Femur (tissue), 1 donor: ENCODE measurements around the gene ARID1B.

Source experiments
- DNase-seq: peaks from one replicate; pipeline ENCODE4 v3.0.0-alpha.2; 2017

Gene ARID1B

DNA sequence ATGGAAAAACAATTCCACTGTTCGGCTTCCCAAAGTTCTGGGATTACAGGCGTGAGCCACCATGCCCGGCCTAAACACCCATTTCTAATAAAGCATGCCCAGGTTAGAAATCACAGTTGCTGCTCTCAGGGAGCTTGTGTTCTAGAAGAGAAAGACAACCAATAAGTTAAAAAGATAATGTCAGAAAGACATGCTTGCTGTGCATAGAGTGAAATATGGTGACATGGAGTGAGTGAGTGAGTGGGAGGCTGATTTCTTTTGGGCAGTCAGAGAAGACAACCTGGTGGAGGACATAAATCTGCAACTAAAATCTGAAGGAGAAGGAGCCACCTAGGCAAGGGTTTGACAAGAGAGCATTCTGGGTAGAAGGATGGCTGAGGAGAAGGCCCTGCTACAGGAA, 222.6 kb downstream of the ARID1B start:
- DNase-seq = no peak

DNA sequence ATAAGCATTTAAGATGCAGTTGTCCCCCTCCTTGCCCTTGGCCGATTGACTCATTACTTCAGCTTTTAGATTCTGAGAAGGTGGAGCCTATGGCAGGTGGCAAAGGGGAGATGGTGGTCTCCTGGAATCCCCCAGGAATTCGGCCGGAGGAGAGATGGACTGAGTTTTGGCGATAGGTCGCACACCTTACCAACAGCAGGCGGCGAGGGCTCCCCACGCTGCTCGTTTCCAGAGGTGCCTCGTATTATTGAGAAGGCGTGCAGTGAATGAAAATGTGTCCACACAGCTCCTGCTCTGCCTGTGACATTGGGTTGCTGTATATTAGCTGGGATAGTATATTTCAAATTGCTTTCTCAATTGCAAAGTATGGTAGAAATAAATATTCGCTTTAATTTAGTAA, 224.5 kb downstream of the ARID1B start:
- DNase-seq = no peak

DNA sequence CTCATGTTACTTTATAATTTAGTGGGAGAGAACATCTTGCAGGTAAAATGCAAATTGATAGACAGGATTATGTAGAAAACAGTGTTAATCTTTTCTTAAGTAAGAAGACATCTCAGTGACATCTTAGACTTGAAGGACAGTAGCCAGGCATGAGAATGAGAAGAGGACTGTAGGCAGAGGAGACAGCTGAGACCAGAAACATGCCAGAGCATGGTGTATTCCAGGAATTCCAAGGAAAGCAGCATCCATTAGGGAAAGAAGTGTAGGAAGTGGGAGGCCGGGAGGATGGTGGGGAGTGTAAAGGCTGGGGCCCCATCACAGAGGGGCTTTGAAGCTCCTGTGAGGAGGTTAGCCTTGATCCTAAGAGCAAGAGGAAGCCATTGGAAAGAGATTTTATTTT, 225.6 kb downstream of the ARID1B start:
- DNase-seq = no peak

DNA sequence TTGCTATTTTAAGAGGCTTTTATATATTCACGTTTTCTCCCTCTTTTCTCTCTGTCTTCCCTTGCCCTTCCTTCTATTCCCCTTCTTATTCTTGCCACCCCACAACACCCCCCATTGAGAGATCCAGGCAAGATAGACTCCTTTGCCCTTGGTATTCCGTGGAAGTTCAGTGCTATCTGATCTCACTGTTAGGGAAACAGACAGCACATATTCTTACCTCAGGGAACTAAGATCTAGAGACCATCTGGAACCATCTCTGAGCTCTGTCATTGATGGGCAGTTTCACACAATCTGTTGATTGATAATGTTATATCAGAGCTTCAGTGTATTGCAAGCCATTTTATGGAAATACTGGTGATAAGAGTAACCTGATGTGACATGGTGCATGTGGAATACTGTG, 228.8 kb downstream of the ARID1B start:
- DNase-seq = no peak

DNA sequence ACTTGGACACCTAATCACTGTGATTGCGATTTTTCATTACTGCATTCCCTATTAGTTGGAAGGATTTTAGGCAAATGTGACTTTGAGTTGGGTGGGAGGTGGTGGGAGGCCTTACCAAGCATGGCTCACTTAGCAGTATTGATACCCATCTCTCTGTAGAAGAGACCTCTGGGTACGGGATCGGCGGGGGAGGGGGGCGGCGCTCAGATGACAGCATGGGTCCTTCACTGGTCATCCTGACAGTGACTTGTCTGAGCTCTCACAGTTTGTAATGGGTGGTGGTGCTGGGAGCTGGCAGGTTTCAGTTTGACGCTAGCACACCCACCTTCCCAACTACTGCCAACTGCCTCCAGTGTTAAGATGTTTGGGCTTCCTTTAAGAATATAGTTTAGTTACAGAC, 231.4 kb downstream of the ARID1B start:
- no peak for DNase-seq

DNA sequence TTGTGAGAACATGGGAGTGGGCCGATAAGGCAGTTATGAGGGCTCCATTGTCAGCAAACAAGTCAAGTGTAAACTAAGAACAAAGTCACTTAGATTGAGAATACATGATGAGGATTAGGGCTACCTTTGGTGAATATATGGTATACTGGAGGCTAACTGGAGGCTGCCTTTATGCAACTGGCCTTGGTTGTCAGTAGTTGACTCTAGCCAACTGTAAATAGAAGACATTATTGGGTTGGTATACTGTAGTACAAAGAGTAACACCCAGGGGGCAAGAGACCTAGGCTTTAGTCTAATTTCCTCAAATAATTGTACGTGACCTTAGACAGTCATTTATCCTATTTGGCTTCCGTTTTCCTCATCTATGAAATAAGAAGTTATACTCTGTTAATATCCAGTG, 235.2 kb downstream of the ARID1B start:
- no peak for DNase-seq

DNA sequence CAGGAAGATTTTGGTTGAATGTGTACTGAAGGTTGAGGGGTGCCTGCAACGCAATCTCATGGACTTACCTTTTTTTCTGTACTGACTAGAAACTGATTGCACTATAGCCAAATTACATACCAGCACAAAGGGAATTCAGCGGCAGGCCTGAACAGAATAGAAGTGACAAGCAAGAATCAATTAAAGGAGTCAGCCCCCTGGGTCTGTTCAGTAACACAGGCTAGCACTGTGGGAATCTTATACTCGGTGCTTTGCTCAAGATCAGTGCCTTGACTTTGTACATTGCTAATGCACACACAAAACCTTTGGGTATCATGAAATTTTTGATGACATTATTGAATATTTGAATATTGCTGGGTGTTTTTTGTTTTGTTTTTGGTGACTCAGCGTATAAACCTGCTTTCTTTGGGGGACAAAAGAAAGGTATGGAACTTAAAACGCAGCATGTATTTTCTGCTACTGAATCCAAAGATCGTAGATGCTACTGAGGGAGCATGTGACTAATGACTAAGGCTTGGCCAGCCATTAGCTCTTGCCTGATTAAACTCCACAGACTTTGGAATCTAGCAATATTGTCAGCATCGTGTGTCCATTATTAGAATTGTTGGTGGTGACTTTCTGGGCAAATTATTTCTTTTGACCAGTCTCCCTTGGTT, 236.6 kb downstream of the ARID1B start:
- DNase-seq = no peak

DNA sequence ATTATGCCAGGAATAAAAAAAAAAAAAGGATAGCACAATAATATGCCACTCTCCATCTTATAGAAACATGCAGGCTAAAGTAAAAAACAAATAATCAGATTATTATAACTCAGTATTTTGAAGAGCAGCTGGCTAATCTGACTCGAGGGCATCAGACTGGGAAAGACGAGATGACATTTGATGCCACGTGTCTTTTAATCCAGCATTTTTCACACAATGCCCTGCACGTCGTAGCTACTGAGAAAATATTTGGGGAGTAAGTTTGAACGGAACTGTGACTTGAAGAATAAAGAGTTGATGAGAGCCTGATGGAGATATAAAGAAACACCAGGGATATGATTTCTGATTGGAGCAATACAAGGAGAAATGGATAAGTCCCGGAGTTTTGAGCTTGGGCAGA, 237.7 kb downstream of the ARID1B start:
- DNase-seq = no peak

DNA sequence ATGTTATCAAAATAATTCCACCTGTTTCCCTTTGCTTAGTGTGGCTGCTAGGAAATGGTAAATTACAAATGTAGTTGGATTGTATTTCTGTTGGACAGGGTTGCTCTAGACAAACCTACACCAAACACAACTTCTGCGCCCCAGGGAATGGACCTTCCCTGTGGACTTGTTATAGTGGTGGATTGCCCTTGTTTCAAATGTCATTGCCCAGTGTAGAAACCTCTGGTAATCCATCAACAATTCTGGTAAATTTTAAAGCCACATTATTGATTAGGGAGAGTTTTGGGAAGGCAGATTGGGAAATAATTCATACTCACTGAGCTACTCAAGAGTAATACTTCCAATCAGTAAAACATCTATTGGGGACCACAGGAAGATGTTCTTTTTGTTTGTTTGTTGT, 239.8 kb downstream of the ARID1B start:
- no peak for DNase-seq

DNA sequence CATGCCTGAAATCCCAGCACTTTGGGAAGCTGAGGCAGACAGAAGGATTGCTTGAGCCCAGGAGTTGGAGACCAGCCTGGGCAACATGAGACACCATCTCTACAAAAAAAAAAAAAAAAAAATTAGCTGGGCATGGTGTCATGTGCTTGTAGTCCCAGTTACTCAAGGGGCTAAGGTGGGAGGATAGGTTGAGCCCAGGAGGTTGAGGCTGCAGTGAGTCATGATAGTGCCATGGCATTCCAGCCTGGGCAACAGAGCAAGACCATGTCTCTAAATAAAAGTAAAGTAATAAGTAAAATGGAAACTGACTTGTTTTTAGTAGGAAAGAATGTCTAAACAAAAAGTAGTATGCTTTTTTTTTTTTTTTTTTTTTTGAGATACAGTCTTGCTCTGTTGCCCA, 240.7 kb downstream of the ARID1B start:
- DNase-seq = no peak

DNA sequence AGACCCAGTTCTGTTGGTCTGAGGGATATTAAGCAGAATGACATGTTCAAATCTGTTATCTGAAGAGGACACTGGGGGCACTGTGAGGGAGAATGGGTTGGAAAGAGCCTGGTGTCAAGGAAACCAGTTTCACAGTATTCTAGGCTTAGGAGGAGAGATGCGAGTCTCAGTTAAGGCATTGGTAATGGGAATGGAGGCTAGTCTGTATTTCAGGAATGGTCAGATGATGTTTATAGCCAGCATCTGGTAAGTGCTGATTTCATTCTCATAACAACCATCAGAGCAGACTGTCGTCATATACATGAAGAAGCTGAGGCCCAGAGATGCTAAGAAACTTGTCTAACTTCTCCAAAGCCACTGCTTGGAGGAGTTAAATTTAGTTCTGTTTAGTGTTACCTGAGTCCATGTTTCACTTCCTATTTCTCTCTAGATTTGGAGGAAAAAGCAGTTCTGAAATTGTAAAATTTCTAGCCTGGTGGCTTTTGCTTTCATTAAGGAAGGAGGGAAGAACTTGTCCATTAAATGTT, 242.0 kb downstream of the ARID1B start:
- DNase-seq = no peak

DNA sequence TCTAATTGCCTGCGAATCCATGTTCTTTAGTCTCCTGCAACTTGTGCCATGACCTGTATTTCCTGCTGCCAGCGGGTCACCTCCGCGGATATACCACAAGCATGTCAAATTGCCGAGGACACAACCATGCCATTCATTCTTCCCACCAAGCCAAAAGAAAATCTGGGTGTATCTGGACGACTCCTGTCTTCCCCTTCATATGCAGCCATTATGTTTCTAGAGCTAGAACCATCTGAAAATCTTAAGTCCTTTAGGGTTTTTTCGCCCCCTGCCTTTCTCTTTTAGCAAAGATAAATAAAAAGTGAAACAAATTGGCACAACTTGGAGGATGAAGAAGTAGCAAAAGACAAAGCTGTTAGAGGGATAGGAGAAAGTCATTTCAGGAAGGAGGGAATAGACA, 242.6 kb downstream of the ARID1B start:
- DNase-seq = no peak

DNA sequence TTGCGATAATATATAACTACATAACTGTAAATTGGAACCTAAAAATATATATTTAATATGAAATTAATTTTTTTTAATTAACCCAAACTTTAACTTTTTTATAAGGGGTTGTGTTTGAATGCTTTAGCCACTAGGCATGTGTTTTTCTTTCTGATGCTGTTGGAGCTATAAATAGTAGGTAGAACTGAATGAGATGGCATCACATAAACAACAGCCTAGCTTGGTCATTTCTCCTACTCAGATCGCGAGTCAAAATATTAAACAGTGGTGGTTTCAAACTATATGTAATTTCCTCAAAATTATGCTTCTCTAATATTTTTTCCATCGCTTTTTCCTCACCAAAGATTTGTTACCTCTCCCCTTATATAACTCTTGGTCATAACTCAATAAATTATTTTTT, 243.2 kb downstream of the ARID1B start:
- DNase-seq = no peak

DNA sequence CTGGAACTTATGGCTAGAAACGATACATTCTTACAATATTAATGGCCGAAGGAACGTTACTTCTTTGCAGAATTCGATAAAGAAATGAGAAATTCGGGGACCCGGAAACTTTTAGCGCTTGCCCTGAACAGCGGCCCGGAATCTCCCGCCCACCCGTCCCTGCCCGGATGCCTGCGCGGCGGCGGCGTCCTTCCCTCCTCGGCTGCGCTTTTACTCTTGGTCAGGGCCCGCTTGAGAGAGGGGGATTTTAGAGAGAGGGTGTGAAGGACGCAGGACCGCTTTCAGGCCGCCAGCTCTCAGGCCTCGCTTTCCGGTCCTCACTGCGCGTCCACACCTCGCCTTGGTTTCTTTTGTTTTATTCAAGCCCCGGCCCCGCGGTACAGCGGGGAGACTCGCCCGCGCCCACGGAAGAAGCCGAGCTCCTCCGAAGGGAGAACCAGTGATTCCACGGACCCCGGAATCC, 243.7 kb downstream of the ARID1B start:
- DNase-seq = peak; percentile 82

DNA sequence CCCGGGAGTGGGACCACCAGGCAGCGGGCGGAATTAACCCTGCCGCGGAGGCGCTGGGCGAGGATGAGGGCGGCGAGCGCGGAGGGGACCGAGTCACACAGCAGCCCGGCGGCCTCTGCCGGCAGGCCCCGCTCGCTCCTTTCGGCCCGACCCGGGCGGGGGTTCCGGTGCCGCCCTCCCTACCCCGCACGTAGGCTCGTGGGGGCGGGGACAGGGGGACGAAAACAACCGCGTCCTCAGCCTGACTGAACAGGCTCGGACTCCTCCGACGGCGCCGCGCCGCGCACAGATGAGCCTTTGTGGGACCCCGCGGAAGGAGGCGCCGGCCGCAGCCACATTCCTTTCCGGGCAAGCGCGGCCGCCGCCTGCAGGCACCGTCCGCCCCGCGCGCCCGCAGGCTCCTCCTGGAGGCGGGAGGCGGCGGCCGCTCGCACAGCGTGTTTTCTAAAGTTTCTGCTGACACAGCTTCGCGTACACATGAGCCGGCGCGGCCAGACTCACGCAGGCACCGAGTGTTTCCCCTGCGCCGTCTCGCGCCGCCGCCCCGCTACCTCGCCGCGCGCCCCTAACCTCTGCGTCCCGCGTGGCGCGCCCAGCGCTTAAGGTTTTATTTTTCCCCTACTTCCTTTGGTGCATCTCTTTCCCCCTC, 244.3 kb downstream of the ARID1B start:
- DNase-seq = peak; percentile 95

DNA sequence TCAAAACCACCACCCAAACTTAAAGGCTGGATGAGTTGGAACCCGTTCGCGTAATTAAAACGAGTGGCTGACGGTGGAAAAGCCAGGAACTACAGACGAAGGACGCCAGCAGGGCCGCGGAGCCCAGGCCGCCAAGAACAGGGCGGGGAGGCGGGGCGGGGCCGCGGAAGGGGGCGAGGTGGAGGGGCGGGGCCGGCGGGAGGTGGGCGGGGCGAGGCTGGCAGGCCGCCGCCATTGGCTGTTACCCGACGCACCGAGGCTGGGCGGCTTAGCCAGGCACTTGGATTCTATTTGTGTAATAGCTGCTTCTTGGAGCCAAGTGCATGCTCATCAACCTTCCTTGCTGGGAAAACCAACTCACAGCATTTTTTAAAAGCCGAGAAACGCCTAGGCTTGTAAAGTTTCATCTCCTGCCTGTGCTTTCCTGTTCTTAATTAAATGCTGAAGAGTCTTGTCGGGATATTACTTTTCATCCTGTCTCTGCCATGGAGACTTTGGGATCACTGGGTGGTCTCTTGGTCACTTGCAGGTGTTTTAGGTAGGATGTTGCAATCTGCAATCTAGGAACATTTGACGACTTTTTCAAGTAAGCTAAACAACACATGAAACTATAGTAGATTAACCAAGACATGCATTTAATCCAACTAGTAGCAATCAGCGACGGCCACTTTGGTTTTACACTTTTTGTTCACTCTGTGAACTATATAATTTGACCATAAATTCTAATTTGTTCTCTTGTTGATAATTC, 245.0 kb downstream of the ARID1B start:
- peak; percentile 96 for DNase-seq

DNA sequence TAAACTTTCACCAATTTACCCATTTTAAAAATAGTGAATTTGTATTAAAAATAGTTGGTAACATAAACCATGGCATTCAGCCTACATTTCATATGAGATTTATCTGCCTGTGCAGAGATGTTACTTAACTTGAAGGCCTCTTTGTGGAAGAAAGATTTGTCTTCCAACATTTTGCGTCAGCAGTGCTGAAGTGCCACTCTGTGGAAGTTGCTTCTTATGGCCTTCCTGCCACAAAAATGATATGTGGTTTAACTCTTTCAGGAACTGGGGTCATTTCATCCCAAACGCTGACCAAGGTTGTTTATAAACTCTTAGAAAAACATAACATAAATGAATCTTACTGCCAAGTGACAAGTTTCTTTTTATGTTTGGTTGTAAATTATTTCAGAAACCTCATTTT, 246.8 kb downstream of the ARID1B start:
- no peak for DNase-seq

DNA sequence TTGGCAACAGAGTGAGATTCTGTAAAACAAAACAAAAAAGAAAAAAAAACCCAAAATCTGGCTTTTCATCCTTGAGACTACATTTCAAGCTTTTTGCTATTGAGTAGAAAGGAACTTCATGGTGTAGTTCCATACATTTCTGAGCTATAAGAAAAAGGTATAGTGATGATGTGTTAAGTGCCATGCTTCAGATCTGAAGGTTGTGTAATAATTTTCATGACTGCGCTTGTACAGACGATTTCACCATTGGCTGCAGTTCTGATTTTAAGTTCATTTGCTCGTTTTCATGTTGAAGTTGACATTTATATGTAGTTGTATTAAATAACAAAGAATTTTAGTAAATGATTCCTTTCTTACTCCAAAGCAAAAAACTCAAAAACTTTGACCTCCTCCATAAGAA, 247.6 kb downstream of the ARID1B start:
- DNase-seq = no peak

DNA sequence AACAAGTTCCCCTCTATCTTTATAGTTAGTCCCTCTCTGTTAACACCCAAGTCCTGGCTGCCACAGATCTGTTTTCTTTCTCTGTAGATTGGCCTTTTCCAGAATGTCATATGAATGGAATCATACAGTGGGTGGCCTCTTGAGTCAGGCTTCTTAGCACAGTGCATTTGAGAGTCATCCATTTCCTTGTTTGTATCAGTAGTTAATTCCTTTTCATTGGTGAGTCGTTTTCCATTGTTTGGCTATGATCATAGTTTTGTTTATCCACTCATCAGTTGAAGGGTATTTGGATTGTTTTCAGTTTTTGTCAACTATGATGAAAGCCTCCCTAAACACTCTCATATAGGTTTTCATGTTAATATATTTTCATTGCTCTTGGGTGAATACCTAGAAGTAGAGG, 248.3 kb downstream of the ARID1B start:
- no peak for DNase-seq

DNA sequence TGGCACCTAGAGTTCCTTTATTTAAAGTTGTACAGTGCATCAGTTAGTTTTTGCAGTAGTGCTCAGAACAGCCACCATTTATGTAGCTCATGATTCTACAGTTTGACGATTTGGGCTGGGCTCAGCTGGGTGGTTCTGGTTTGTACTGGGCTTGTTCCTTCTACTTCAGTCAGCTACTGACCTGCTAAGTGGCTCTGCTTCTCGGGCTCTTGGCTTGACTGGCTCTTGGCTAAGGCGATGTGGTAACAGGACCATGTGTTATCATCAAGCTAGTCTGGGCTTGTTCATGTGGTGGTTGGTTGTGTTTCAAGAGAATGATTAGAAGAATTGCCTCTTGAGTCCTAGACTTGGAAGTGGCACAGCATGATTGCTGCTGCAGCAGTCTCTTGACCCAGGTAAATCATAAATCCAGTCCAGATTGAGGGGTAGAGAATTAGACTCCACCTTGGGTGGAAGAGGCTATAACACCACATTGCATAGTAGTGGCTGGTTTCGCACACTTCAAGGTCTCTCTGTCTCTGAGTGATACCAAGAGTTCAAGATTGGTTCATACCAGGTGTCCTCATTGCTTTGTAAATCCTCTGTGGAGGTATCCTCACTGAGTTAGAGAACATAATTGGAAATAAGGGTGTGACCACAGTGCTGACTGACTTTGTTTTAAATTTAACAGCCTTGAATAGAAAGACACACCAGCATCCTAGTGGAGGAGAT, 253.0 kb downstream of the ARID1B start:
- no peak for DNase-seq

DNA sequence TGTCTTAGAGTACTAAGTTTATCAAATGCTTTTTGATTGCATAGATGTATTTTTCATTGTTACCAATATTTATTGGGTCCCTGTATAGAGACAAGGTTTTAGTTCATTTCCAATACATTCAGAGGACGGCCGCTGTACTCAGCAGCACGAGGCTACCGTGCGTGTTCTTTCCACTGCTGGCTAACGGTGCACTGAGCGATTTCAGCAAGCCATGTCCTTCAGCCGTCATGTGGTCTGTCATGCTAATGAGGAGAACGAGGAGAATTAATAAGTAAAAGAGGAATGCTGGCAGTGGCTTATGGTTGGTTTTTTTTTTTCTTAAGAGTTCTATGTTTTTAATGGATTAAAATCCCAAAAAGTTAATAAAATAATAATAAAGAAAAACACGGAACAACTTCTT, 253.6 kb downstream of the ARID1B start:
- DNase-seq = no peak

DNA sequence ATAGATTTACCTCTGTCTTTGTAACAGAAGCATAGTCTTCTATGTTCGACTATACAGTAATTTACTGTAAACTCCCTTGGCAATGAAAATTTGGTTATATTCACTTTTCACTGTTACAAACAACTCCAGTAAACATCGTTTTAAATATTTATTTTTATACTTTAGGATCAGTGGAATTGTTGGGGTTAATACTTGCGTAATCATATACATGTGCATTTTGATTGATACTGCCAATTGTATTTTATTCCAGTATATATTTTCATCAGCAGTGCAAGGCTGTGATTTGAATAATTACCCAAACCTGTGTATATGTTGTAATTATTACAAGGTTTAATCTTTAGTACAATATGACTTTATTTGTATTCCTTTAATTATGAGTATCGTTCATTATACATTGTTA, 255.7 kb downstream of the ARID1B start:
- DNase-seq = no peak

DNA sequence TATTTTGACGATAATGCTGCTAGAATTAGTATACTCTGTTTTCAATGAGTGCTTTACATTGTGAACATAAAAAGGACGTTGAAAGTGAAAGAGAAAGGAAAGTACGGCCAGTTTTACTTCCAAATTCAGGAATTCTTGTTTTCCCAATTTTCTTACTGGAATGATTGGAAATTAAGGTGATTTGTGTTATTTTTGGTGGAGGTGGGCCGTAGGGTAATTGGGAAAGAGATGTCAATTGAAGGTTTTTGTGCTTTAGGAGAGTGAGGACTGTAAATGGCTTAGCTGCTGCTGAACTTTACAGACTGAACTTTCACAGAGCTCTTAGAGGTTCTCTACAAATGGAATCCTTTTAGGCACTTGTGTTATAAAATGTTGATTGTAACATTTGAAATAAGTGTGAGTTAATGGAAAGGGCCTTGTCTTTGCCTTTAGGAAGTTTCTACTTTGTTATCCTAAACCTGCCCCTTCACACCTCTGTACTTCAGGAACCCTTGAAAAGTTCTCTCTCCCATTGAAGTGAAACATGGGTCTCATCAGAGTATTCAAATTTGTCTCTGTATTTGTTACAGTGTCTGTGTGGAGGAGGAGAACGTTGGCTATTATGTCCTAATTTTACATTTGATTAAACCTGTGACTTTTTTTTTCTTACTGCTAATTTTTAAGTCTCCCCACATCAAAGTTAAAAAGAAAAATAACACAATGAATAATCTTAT, 256.4 kb downstream of the ARID1B start:
- DNase-seq = no peak
